ENCODE results near the gene BMP4. TPM values are rescaled to one million over a fixed set of nuclear protein-coding genes. Genes with fewer than 3 reads are reported as not detected.

Gene BMP4
- total RNA-seq, 3 donors from 2014 or later, result 0.11 to 0.30 (median 0.27) TPM

DNA sequence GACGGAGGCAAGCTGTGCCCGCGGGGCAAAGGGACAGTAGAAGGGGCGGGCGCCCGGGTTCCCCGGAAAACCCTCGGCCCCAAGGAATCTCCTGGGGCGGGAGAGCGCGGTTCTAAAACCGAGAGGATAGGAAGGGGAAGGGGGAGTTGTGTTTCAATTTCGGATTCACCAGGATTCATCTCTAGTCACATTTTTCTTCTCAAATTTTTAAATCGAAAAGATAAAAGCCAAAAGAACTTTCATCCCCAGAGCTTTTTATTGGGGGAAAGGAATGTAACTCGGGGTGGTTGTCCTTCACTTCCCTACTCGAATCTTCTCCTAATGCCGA, 1.4 kb downstream of the BMP4 start:
- ATAC-seq (no peak), DNase-seq (no peak)
- H3K27me3 Mint-ChIP-seq (ENCODE audit: low read depth), result peaks cover 73% of the 10 kb centered on the region
- H3K36me3 Mint-ChIP-seq (ENCODE audit: insufficient read depth), result no peaks in the 10 kb centered on the region
- no peaks in the 10 kb centered on the region for H3K9me3 Mint-ChIP-seq
- H3K4me1 Mint-ChIP-seq (ENCODE audit: low read depth), result peaks cover 40% of the 10 kb centered on the region
- peak overlapping the region; percentile 49 for H3K4me3 Mint-ChIP-seq

- Mint-ChIP-seq H3K27me3 (ENCODE audit: low read depth) (peaks cover 72% of the 10 kb centered on the region), H3K9me3 (no peaks in the 10 kb centered on the region), H3K4me1 (ENCODE audit: low read depth) (peaks cover 40% of the 10 kb centered on the region), H3K4me3 (peak overlapping the region; percentile 71), H3K36me3 (ENCODE audit: insufficient read depth) (no peaks in the 10 kb centered on the region)
- DNase-seq (no peak), ATAC-seq (peak in 1 of 2 donors; percentile 34)
These were observed 1.9 kb downstream of the BMP4 start for GRCh38 chr14:53954551-53955228.

- H3K27me3 Mint-ChIP-seq (ENCODE audit: low read depth), result peaks cover 77% of the 10 kb centered on the region
- H3K9me3 Mint-ChIP-seq, result no peaks in the 10 kb centered on the region
- no peaks in the 10 kb centered on the region for H3K36me3 Mint-ChIP-seq (ENCODE audit: insufficient read depth)
- no peak for DNase-seq
- H3K4me3 Mint-ChIP-seq, result peak overlapping the region; percentile 71
- ATAC-seq, result peak in 1 of 2 donors; percentile 15
- peaks cover 40% of the 10 kb centered on the region for H3K4me1 Mint-ChIP-seq (ENCODE audit: low read depth)
These were observed 2.6 kb downstream of the BMP4 start for GRCh38 chr14:53953828-53954550.

DNA sequence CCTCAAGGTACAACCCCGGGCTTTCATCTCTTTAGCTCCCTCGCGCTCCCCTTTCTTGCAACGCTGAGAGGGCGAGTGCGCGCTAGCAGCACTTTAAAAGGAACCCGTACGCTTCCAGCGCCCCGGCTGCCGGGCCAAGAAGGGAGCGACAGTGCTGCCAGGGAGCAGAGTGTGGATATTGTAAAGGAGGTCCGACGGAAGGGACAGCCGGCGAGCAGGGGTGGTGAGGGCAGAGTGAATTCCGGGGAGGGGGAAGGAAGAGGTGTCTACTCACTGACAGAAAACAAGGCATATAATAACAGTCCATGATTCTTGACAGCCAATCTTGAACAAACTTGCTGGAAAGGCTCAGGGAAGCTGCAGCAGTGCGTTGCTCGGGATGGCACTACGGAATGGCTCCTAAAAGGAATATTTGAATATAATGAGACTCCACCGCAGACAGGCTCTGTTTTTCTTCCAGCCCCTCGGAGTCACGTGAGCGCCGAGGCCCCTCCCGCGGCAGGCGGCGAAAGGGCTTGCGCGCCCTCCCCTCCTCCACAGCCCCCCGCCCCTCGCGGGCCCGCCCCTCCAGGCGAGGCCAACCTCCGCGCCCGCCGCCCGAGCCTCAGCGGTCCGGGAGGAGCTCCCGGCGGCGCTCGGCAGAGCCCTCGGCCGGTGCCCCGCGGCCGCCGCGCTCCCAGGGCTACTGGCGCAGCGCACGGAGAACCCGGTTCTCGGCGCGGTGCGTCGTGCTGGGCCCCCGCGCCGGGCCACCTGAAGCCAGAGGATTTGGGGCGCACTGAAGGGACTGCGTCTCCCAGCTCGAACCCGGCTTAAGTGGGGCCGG, 3.4 kb downstream of the BMP4 start:
- no peaks in the 10 kb centered on the region for H3K9me3 Mint-ChIP-seq
- no peak for DNase-seq
- H3K27me3 Mint-ChIP-seq (ENCODE audit: low read depth), result peaks cover 83% of the 10 kb centered on the region
- peak overlapping the region; percentile 71 for H3K4me3 Mint-ChIP-seq
- H3K36me3 Mint-ChIP-seq (ENCODE audit: insufficient read depth), result no peaks in the 10 kb centered on the region
- peaks cover 40% of the 10 kb centered on the region for H3K4me1 Mint-ChIP-seq (ENCODE audit: low read depth)
- peak; percentile 45 to 48 for ATAC-seq

GRCh38 chr14:53952533-53952932, 4.1 kb downstream of the BMP4 start:
- Mint-ChIP-seq H3K36me3 (ENCODE audit: insufficient read depth) (no peaks in the 10 kb centered on the region), H3K27me3 (ENCODE audit: low read depth) (peaks cover 86% of the 10 kb centered on the region), H3K4me3 (no peak overlapping the region), H3K9me3 (no peaks in the 10 kb centered on the region), H3K4me1 (ENCODE audit: low read depth) (peaks cover 40% of the 10 kb centered on the region)
- DNase-seq (no peak), ATAC-seq (no peak)

DNA sequence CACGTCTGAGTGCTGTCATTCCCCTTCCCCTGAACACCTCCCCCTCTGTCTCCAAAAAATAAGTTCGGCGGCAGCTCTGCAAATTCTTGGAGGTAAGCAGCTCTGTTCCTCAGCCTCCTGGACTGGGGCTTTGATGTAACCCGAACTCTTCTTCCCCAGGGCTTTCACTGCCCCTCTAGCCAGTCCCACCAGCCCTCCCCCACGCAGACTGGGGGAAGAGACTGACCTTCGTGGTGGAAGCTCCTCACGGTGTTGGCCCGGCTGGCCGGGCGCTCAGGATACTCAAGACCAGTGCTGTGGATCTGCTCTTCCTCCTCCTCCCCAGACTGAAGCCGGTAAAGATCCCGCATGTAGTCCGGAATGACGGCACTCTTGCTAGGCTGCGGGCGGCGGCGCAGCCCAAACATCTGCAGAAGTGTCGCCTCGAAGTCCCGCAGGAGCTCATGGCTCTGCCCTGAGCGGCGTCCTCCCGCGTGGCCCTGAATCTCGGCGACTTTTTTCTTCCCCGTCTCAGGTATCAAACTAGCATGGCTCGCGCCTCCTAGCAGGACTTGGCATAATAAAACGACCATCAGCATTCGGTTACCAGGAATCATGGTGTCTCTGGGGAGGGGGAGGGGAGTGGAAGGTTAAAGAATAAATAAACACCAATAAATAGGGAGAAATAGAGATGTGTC, 4.9 kb downstream of the BMP4 start:
- ATAC-seq (no peak), DNase-seq (no peak)
- H3K4me3 Mint-ChIP-seq, result no peak overlapping the region
- no peaks in the 10 kb centered on the region for H3K9me3 Mint-ChIP-seq
- H3K4me1 Mint-ChIP-seq (ENCODE audit: low read depth), result peaks cover 34% of the 10 kb centered on the region
- H3K36me3 Mint-ChIP-seq (ENCODE audit: insufficient read depth), result no peaks in the 10 kb centered on the region
- H3K27me3 Mint-ChIP-seq (ENCODE audit: low read depth), result peaks cover 87% of the 10 kb centered on the region

DNA sequence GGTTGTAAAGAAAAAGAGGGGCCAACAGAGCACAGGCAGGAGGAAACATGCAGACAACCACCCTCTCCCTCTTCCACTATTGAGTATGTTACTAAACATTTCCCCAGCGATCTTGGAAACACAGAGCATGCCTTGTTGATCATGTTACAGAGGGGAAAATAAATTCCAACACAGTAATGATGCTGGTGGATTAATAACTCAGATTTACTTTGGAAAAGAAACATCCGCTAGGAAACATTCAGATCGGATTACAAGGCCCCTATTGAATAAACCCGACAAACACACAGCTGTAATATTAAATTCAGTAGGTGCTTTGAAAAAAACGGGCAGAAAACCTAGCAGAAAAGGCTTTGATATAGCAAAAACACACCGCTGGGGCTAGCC, 5.4 kb downstream of the BMP4 start:
- no peaks in the 10 kb centered on the region for H3K36me3 Mint-ChIP-seq (ENCODE audit: insufficient read depth)
- H3K4me1 Mint-ChIP-seq (ENCODE audit: low read depth), result peaks cover 31% of the 10 kb centered on the region
- DNase-seq (no peak), ATAC-seq (no peak)
- no peaks in the 10 kb centered on the region for H3K9me3 Mint-ChIP-seq
- H3K4me3 Mint-ChIP-seq, result no peak overlapping the region
- H3K27me3 Mint-ChIP-seq (ENCODE audit: low read depth), result peaks cover 87% of the 10 kb centered on the region

DNA sequence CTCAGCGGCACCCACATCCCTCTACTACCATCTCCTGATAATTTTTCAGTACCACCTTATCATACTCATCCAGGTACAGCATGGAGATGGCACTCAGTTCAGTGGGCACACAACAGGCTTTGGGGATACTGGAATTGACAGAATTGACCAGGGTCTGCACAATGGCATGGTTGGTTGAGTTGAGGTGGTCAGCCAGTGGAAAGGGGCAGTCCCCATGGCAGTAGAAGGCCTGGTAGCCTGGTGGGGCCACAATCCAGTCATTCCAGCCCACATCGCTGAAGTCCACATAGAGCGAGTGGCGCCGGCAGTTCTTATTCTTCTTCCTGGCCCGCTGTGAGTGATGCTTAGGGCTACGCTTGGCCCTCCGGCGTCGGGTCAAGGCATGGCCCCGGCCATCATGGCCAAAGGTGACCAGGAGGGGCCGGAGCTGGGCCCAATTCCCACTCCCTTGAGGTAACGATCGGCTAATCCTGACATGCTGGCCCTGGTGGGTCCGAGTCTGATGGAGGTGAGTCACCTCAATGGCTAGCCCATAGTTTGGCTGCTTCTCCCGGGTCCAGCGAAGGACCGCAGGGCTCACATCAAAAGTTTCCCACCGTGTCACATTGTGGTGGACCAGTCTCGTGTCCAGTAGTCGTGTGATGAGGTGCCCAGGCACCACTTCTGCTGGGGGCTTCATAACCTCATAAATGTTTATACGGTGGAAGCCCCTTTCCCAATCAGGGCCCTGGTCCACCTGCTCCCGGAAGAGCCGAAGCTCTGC, 6.4 kb downstream of the BMP4 start:
- peaks cover 84% of the 10 kb centered on the region for H3K27me3 Mint-ChIP-seq (ENCODE audit: low read depth)
- no peak for ATAC-seq
- no peaks in the 10 kb centered on the region for H3K36me3 Mint-ChIP-seq (ENCODE audit: insufficient read depth)

DNA sequence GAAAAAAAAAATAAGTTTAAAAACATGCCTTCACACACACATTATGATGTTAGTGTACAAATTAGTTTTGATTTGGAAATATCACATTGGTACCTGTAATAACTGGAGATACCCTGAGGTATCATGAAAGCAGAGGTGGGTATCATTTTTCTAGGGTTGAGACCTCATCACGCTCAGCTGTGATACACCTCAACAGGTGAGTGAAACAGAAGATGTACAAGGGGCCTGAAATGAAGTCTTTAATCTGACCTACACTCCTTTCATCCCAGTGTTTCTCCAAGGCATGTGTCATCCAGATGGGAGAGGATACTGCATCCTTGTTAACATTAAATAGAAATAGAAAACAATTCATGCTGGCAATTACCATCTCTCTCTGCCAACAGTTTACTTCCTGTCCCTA, 7.4 kb downstream of the BMP4 start:
- peaks cover 14% of the 10 kb centered on the region for H3K4me1 Mint-ChIP-seq (ENCODE audit: low read depth)
- ATAC-seq (no peak), DNase-seq (no peak)
- H3K36me3 Mint-ChIP-seq (ENCODE audit: insufficient read depth), result no peaks in the 10 kb centered on the region
- no peak overlapping the region for H3K4me3 Mint-ChIP-seq
- no peaks in the 10 kb centered on the region for H3K9me3 Mint-ChIP-seq
- peaks cover 85% of the 10 kb centered on the region for H3K27me3 Mint-ChIP-seq (ENCODE audit: low read depth)

More for the DNA sequence above, 6.4 kb downstream of the BMP4 start:
- DNase-seq, result no peak
- Mint-ChIP-seq H3K9me3 (no peaks in the 10 kb centered on the region), H3K4me1 (ENCODE audit: low read depth) (peaks cover 20% of the 10 kb centered on the region), H3K4me3 (no peak overlapping the region)

DNA sequence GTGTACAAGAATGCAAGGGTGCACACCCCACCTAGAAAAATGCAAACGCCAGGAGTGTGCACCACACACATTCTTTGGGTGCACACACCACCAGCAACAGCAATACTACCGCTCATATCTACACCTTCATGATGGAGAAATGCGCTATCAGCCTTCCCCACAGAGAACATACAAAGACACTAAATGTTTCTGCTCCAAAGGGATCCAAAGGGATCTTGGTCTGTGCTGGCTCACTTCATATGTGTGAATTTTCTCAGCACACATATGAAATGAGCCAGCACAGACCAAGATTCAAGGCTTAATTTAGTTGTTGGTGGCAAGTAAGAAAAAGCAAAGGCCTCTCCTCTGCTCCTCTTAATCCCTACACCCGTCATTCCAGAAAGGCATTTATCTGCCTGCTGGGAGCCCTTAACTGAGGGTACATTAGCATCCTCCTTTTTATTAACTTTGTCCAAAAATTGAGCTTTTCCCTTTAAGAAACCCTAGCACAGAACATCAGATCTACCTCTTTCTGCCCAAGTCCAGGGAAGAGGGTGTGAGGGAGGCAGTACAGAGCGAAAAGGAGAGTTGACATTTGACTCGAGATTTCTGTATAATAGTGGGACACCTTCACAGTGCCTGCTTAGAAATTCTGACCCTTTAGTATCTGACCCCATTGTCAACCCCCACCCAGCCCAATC, 8.3 kb downstream of the BMP4 start:
- ATAC-seq, result no peak
- no peaks in the 10 kb centered on the region for H3K36me3 Mint-ChIP-seq (ENCODE audit: insufficient read depth)
- DNase-seq, result no peak
- peaks cover 86% of the 10 kb centered on the region for H3K27me3 Mint-ChIP-seq (ENCODE audit: low read depth)
- no peaks in the 10 kb centered on the region for H3K9me3 Mint-ChIP-seq
- no peak overlapping the region for H3K4me3 Mint-ChIP-seq
- H3K4me1 Mint-ChIP-seq (ENCODE audit: low read depth), result peaks cover 6% of the 10 kb centered on the region

GRCh38 chr14:53947452-53948204, 9.0 kb downstream of the BMP4 start:
- no peaks in the 10 kb centered on the region for H3K36me3 Mint-ChIP-seq (ENCODE audit: insufficient read depth)

DNA sequence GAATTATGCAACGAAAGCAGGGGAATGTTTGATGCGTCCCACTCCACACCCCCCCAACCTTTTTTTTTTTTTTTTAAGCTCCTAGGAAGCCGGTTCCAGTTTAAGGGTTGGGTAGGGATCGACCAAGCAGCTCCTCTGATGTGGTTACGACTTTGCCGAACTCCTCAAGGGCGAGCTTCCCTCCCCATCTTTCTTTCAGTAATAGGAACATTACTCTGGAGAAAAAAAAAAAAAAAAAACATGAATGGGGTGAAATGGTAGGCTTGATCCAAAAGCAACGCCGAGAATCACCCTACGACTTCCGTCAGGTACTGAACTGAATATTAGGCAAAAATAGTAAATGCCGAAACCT, 9.6 kb downstream of the BMP4 start:
- no peak for ATAC-seq
- Mint-ChIP-seq H3K27me3 (ENCODE audit: low read depth) (peaks cover 86% of the 10 kb centered on the region), H3K36me3 (ENCODE audit: insufficient read depth) (no peaks in the 10 kb centered on the region)

More at GRCh38 chr14:53947452-53948204, 9.0 kb downstream of the BMP4 start:
- Mint-ChIP-seq H3K4me3 (no peak overlapping the region), H3K4me1 (ENCODE audit: low read depth) (peaks cover 1% of the 10 kb centered on the region), H3K9me3 (no peaks in the 10 kb centered on the region), H3K27me3 (ENCODE audit: low read depth) (peaks cover 85% of the 10 kb centered on the region)
- ATAC-seq (no peak), DNase-seq (no peak)

More for the DNA sequence above, 9.6 kb downstream of the BMP4 start:
- H3K9me3 Mint-ChIP-seq, result no peaks in the 10 kb centered on the region
- DNase-seq, result no peak
- peaks cover 1% of the 10 kb centered on the region for H3K4me1 Mint-ChIP-seq (ENCODE audit: low read depth)
- no peak overlapping the region for H3K4me3 Mint-ChIP-seq

Data from activated T-cell treated with anti-CD3 and anti-CD28 coated beads, Interleukin-2, amount 50 U/mL, for 4 hours (primary cell).